OCI-LY1 (cell line): ENCODE data around the gene PCBP3.

Source experiments
- EZH2 ChIP-seq: fragments of 200-600 bp; sonication (generic), shearing (Covaris generic); IDR thresholded peaks from 2 replicates; pipeline ENCODE4 v1.8.0; 2017; ENCODE audit warnings: borderline replicate concordance, mixed run types, mild to moderate bottlenecking, antibody characterized with exemption, low read length, moderate library complexity, mixed read lengths
- TF ChIP-seq, protein P1 (sequence below): fragments of 200-600 bp; sonication (generic), shearing (Covaris generic); IDR thresholded peaks from 2 replicates; pipeline ENCODE4 v1.5.1; 2017; ENCODE audit warnings: mild to moderate bottlenecking, antibody characterized with exemption, low read length, moderate library complexity, mixed read lengths

DNA sequence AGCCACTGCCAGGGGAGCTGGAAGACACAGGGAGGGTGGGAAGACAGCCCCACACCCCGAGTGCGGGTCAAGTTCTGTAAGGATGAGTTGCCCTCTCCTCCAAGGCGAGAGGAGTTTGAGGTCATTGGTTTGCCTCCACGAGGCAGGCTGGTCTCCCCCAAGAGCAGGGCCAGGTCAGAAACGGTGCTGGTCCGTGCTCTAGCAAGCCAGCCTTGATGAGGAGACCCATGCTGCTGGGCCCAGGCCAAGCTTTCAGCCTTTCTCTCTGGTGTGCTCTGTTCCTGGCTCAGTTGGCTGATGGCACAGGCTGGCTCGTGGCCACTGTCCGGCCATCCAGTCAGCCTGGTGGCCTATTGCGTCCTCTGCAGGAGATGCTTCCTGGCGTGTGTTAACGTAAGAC, 12.0 kb upstream of the PCBP3 start:
- TF ChIP-seq, protein P1, sequence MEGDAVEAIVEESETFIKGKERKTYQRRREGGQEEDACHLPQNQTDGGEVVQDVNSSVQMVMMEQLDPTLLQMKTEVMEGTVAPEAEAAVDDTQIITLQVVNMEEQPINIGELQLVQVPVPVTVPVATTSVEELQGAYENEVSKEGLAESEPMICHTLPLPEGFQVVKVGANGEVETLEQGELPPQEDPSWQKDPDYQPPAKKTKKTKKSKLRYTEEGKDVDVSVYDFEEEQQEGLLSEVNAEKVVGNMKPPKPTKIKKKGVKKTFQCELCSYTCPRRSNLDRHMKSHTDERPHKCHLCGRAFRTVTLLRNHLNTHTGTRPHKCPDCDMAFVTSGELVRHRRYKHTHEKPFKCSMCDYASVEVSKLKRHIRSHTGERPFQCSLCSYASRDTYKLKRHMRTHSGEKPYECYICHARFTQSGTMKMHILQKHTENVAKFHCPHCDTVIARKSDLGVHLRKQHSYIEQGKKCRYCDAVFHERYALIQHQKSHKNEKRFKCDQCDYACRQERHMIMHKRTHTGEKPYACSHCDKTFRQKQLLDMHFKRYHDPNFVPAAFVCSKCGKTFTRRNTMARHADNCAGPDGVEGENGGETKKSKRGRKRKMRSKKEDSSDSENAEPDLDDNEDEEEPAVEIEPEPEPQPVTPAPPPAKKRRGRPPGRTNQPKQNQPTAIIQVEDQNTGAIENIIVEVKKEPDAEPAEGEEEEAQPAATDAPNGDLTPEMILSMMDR, result no peak
- no peak for TF ChIP-seq EZH2
